H1 (cell line): ENCODE measurements around the gene CEBPB. TPM values are rescaled to one million over a fixed set of nuclear protein-coding genes. Genes with fewer than 3 reads are reported as not detected.

Source experiments
- CTCF ChIA-PET: fragments of 300-600 bp; sonication (Branson Sonifier 250); formaldehyde crosslinking; loops from one replicate; lab custom pipeline; 2021; ENCODE audit not compliant: partially characterized antibody; lab: Charles Lee
- POLR2A ChIA-PET: fragments of 300-600 bp; sonication (Branson Sonifier 250); formaldehyde crosslinking; loops from one replicate; lab custom pipeline; 2021; ENCODE audit warnings: inconsistent platforms; ENCODE audit not compliant: partially characterized antibody; lab: Charles Lee
- DNase-seq, 2 experiments: peaks; one replicate each; pipeline versions ENCODE4 v3.0.0 to v3.0.0-alpha.2; 2010 to 2022; ENCODE audit warnings: low spot score in 2 of 2, low read depth in 1 of 2, mixed read lengths in 1 of 2
- FAIRE-seq: peaks from 2 replicates; lab custom pipeline; 2011; peaks lifted over from hg19 to GRCh38; lab: Jason Lieb, UNC
- H2AFZ ChIP-seq: 2 replicates; pipeline ENCODE4 v1.8.1; 2012; ENCODE audit warnings: low read length, inconsistent platforms
- H2AK5ac ChIP-seq: 2 replicates; pipeline ENCODE4 v1.6.1; 2013; ENCODE audit warnings: low read depth, low read length
- H2BK120ac ChIP-seq: replicated peaks from 2 replicates; pipeline ENCODE3; 2013; ENCODE audit warnings: low read depth, low read length, inconsistent platforms
- H2BK12ac ChIP-seq: 2 replicates; pipeline ENCODE4 v1.6.1; 2013; ENCODE audit warnings: low read depth, low read length
- H2BK15ac ChIP-seq: 2 replicates; pipeline ENCODE4 v1.6.1; 2013; ENCODE audit warnings: low read length
- H2BK20ac ChIP-seq: 2 replicates; pipeline ENCODE4 v1.6.1; 2013; ENCODE audit warnings: low read length
- H2BK5ac ChIP-seq: 2 replicates; pipeline ENCODE4 v1.6.1; 2013; ENCODE audit warnings: low read depth, low read length
- H3K14ac ChIP-seq: 2 replicates; pipeline ENCODE4 v1.6.1; 2013; ENCODE audit warnings: inconsistent platforms; ENCODE audit not compliant: insufficient read length
- H3K18ac ChIP-seq: 2 replicates; pipeline ENCODE4 v1.6.1; 2013; ENCODE audit warnings: low read length; ENCODE audit errors: extremely low read depth
- H3K23ac ChIP-seq: 2 replicates; pipeline ENCODE4 v1.6.1; 2013; ENCODE audit warnings: inconsistent platforms; ENCODE audit not compliant: insufficient read length
- H3K23me2 ChIP-seq: 2 replicates; pipeline ENCODE4 v1.6.1; 2013; ENCODE audit warnings: low read depth, low read length
- H3K27ac ChIP-seq: 2 replicates; pipeline ENCODE4 v1.6.1; 2011; ENCODE audit warnings: low read depth, low read length, inconsistent platforms
- H3K27me3 ChIP-seq, 4 experiments: replicated peaks in 1 of 4; 1 replicate in 1 of 4; 2 replicates in 3 of 4; pipeline versions ENCODE4 v1.6.1 to v1.8.1; 2011 to 2013; ENCODE audit warnings: low read length in 3 of 4, mild to moderate bottlenecking in 3 of 4, inconsistent platforms in 2 of 4, mixed read lengths in 2 of 4, moderate library complexity in 1 of 4; ENCODE audit not compliant: control insufficient read depth in 3 of 4, insufficient read depth in 3 of 4; ENCODE audit errors: extremely low read depth in 1 of 4
- H3K36me3 ChIP-seq, 4 experiments: 2 replicates each; pipeline versions ENCODE4 v1.6.1 to v1.8.1; 2011 to 2013; ENCODE audit warnings: mild to moderate bottlenecking in 4 of 4, low read length in 3 of 4, moderate library complexity in 2 of 4, control low read depth in 1 of 4, inconsistent platforms in 1 of 4; ENCODE audit not compliant: insufficient read depth in 4 of 4, control insufficient read depth in 2 of 4
- H3K4ac ChIP-seq: replicated peaks from 2 replicates; pipeline ENCODE3; 2013; ENCODE audit warnings: low read length, low read depth, mixed read lengths, inconsistent platforms; ENCODE audit not compliant: insufficient read length
- H3K4me1 ChIP-seq, 4 experiments: replicated peaks in 1 of 4; 1 replicate in 1 of 4; 2 replicates in 3 of 4; pipeline versions ENCODE4 v1.6.1 to v1.8.1; 2011 to 2013; ENCODE audit warnings: low read length in 3 of 4, inconsistent platforms in 2 of 4, mixed read lengths in 1 of 4; ENCODE audit not compliant: insufficient read depth in 4 of 4, control insufficient read depth in 3 of 4
- H3K4me2 ChIP-seq, 2 experiments: 2 replicates each; pipeline versions ENCODE4 v1.6.1 to v1.8.1; 2011 to 2013; ENCODE audit warnings: low read depth in 2 of 2, low read length in 2 of 2, control low read depth in 1 of 2, inconsistent platforms in 1 of 2, mild to moderate bottlenecking in 1 of 2; ENCODE audit not compliant: insufficient read depth in 1 of 2
- H3K4me3 ChIP-seq, 4 experiments: fragments of 200-600, 300-600 bp in 1 of 4; sonication (generic), shearing (Covaris generic), sonication (Bioruptor Twin) in 1 of 4; 2 replicates each; pipeline versions ENCODE4 v1.5.1 to v1.8.1; 2011 to 2016; ENCODE audit warnings: low read length in 4 of 4, low read depth in 3 of 4, control low read depth in 2 of 4, inconsistent platforms in 2 of 4, mild to moderate bottlenecking in 2 of 4, mixed read lengths in 1 of 4, moderate library complexity in 1 of 4; ENCODE audit not compliant: insufficient read depth in 2 of 4; ENCODE audit errors: extremely low read depth in 1 of 4
- H3K56ac ChIP-seq: replicated peaks from 2 replicates; pipeline ENCODE3; 2013; ENCODE audit warnings: low read depth, mild to moderate bottlenecking, mixed read lengths, low read length, inconsistent platforms; ENCODE audit not compliant: insufficient read length
- H3K79me1 ChIP-seq: 2 replicates; pipeline ENCODE4 v1.6.1; 2013; ENCODE audit warnings: low read depth, low read length, control low read depth
- H3K79me2 ChIP-seq, 2 experiments: 2 replicates each; pipeline versions ENCODE4 v1.6.1 to v1.8.1; 2012 to 2013; ENCODE audit warnings: low read length in 2 of 2, mild to moderate bottlenecking in 2 of 2, inconsistent platforms in 1 of 2; ENCODE audit not compliant: insufficient read depth in 2 of 2, control insufficient read depth in 1 of 2
- H3K9ac ChIP-seq, 4 experiments: replicated peaks in 1 of 4; 1 replicate in 1 of 4; 2 replicates in 3 of 4; pipeline versions ENCODE4 v1.6.1 to v1.8.1; 2011 to 2013; ENCODE audit warnings: low read depth in 3 of 4, low read length in 3 of 4, control low read depth in 2 of 4, mild to moderate bottlenecking in 2 of 4, moderate library complexity in 2 of 4, inconsistent platforms in 1 of 4; ENCODE audit errors: extremely low read depth in 1 of 4
- H3K9me3 ChIP-seq, 2 experiments: 2 replicates each; pipeline versions ENCODE4 v1.6.1 to v1.8.1; 2012 to 2013; ENCODE audit warnings: mild to moderate bottlenecking in 2 of 2, moderate library complexity in 2 of 2, control low read depth in 1 of 2, inconsistent platforms in 1 of 2, low read depth in 1 of 2, low read length in 1 of 2, mixed read lengths in 1 of 2; ENCODE audit not compliant: insufficient read depth in 2 of 2
- H4K20me1 ChIP-seq, 2 experiments: replicated peaks in 1 of 2; 2 replicates each; pipeline versions ENCODE3 to v1.8.1; 2011 to 2013; ENCODE audit warnings: inconsistent platforms in 2 of 2, low read length in 2 of 2, mild to moderate bottlenecking in 1 of 2; ENCODE audit not compliant: insufficient read depth in 2 of 2, control insufficient read depth in 1 of 2
- H4K5ac ChIP-seq: 2 replicates; pipeline ENCODE4 v1.6.1; 2013; ENCODE audit warnings: low read length, low read depth, mixed read lengths, inconsistent platforms; ENCODE audit not compliant: insufficient read length
- H4K8ac ChIP-seq: 2 replicates; pipeline ENCODE4 v1.8.0; 2013; ENCODE audit warnings: mild to moderate bottlenecking, moderate library complexity, low read length, inconsistent platforms; ENCODE audit not compliant: insufficient read depth; ENCODE audit errors: extremely low read depth
- H4K91ac ChIP-seq: replicated peaks from 2 replicates; pipeline ENCODE3; 2013; ENCODE audit warnings: low read length, mixed read lengths, inconsistent platforms; ENCODE audit not compliant: insufficient read length
- CBX8 ChIP-seq: fragments of 300-800, 300-1000 bp; sonication (generic); IDR thresholded peaks from 2 replicates; pipeline ENCODE4 v1.7.1; 2016; ENCODE audit warnings: low read depth, low read length, borderline replicate concordance
- WGBS, 2 experiments: shearing (Covaris generic) in 1 of 2; methylation state at CpG; one replicate each; pipeline versions ENCODE4 v1.1.6 to v1.1.7; 2013 to 2015; ENCODE audit warnings: low lambda C conversion rate in 2 of 2, mixed read lengths in 2 of 2, inconsistent platforms in 1 of 2, low coverage in 1 of 2, missing lambda C conversion rate in 1 of 2; ENCODE audit not compliant: insufficient replicate concordance in 2 of 2, insufficient coverage in 1 of 2, insufficient read length in 1 of 2; ENCODE audit errors: extremely low coverage in 1 of 2, missing lambda C conversion rate in 1 of 2; 5-methylcytosine and 5-hydroxymethylcytosine counted together
- polyA plus RNA-seq, 7 experiments: library from polyadenylated mRNA; depleted of rRNA in 3 of 7; stranded (reverse) in 5 of 7; unstranded in 2 of 7; fragments of >200 nt in 5 of 7; fragments of 200-250 nt in 2 of 7; gene quantifications; 1 replicate in 5 of 7; 2 replicates in 1 of 7; 4 replicates in 1 of 7; pipeline versions ENCODE4 v1.2.1 to v1.2.3, GENCODE V29; 2011 to 2013; ENCODE audit warnings: missing spikeins in 2 of 7, mixed read lengths in 2 of 7
- total RNA-seq: library from RNA; stranded (reverse); fragmentation: NEBNext Ultra II Directional; extraction: Animal tissue kit (Norgen Biotek cat#: 25700); gene quantifications from 2 replicates; pipeline ENCODE4 v1.2.1, GENCODE V29; 2021

The CEBPB gene
- total and polyA plus RNA-seq, 2 of the 8 experiments (the other 6 are each of a cell fraction or from before 2014, with no cell fraction given) = 7.1 to 24.1 TPM

GRCh38 chr20:50230184-50230583 is 39.6 kb downstream of the CEBPB start:
- H3K4me3 ChIP-seq = no peak overlapping the region
- CTCF ChIA-PET = interaction anchor here (0.6 to 1.3 kb wide), 9 partner anchors 8 to 857 kb away, joined by 3 to 4 read pairs (median 3); no protein-coding TSS in a partner anchor
- H4K91ac ChIP-seq = no peak overlapping the region
- H2AK5ac ChIP-seq = no peak overlapping the region
- H3K56ac ChIP-seq = no peak overlapping the region
- POLR2A ChIA-PET = no interaction called here
- no peaks in the 10 kb centered on the region for H3K36me3 ChIP-seq
- H2BK12ac ChIP-seq = no peak overlapping the region
- H3K14ac ChIP-seq = no peak overlapping the region
- H3K23me2 ChIP-seq = no peaks in the 10 kb centered on the region
- no peak overlapping the region for H2BK120ac ChIP-seq
- H3K4me2 ChIP-seq = no peak overlapping the region
- H2AFZ ChIP-seq = no peak overlapping the region
- no peak overlapping the region for H3K23ac ChIP-seq
- WGBS, 2 experiments = 92% methylated on average over 6 of the region's 7 CpGs; no CpG with 5 or more reads in 1 of the 2 experiments
- H2BK15ac ChIP-seq = peak overlapping the region; percentile 72; the same call in 1 of the 2 replicates
- H3K79me2 ChIP-seq = no peaks in the 10 kb centered on the region
- FAIRE-seq = no peak
- peaks cover 0 to 2% of the 10 kb centered on the region in 2 experiments for H4K20me1 ChIP-seq
- no peak overlapping the region for H3K4ac ChIP-seq
- no peak overlapping the region for H4K5ac ChIP-seq
- H3K27ac ChIP-seq = no peak overlapping the region
- no peaks in the 10 kb centered on the region for H3K9me3 ChIP-seq
- H3K4me1 ChIP-seq = no peaks in the 10 kb centered on the region
- DNase-seq = no peak
- H2BK20ac ChIP-seq = no peak overlapping the region
- peak overlapping the region; percentile 32; the same call in 1 of the 2 replicates for H3K18ac ChIP-seq
- H3K9ac ChIP-seq = no peak overlapping the region
- no peak overlapping the region for H4K8ac ChIP-seq
- no peaks in the 10 kb centered on the region for H3K79me1 ChIP-seq
- H3K27me3 ChIP-seq = no peaks in the 10 kb centered on the region
- 0 out of 2 replicates have a peak overlapping the region, but pooled peaks have one; percentile 13 for H2BK5ac ChIP-seq
- TF ChIP-seq CBX8 = no peak
